ENCODE measurements around the gene KRTAP9-6.
"Not testable (repeated sequence)": the region's sequence is repeated elsewhere in the genome, so short reads cannot be mapped to it uniquely, and the experiment has no call there.

The KRTAP9-6 gene

DNA sequence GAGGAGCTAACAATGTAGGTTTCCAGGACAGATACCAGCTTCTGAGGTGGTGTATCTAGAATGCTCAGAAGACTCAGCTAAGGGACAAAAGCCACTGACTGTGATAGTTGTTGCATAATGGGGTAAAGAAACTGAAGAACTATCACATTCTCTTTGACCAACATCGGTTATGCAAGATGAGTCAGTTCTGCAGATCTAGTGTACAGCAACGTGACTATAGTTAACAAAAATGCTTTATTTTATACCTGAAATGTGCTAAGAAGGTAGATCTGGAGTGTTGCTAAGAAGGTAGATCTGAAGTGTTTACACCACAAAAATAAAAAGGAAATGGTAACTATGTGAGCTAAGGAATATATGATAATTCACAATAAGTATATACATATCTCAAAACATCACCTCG, 2.5 kb downstream of the KRTAP9-6 start:
- TF ChIP-seq, protein P1, sequence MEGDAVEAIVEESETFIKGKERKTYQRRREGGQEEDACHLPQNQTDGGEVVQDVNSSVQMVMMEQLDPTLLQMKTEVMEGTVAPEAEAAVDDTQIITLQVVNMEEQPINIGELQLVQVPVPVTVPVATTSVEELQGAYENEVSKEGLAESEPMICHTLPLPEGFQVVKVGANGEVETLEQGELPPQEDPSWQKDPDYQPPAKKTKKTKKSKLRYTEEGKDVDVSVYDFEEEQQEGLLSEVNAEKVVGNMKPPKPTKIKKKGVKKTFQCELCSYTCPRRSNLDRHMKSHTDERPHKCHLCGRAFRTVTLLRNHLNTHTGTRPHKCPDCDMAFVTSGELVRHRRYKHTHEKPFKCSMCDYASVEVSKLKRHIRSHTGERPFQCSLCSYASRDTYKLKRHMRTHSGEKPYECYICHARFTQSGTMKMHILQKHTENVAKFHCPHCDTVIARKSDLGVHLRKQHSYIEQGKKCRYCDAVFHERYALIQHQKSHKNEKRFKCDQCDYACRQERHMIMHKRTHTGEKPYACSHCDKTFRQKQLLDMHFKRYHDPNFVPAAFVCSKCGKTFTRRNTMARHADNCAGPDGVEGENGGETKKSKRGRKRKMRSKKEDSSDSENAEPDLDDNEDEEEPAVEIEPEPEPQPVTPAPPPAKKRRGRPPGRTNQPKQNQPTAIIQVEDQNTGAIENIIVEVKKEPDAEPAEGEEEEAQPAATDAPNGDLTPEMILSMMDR (IDR thresholded peaks at IDR 0.05; ENCODE audit: borderline replicate concordance, insufficient read depth, low read depth, low read length): no peak
- no peak overlapping the region for H3K4me3 ChIP-seq (ENCODE audit: low read depth, low read length)

DNA sequence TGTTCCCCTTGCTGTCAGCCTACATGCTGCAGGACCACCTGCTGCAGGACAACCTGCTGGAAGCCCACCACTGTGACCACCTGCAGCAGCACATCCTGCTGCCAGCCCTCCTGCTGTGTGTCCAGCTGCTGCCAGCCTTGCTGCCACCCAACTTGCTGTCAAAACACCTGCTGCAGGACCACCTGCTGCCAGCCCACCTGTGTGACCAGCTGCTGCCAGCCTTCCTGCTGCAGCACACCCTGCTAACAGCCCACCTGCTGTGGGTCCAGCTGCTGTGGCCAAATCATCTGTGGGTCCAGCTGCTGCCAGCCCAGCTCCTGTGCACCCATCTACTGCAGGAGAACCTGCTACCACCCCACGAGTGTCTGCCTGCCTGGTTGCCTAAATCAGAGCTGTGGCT, 6.1 kb downstream of the KRTAP9-6 start:
- H3K4me3 ChIP-seq (ENCODE audit: low read depth, low read length): not testable (repeated sequence)

DNA sequence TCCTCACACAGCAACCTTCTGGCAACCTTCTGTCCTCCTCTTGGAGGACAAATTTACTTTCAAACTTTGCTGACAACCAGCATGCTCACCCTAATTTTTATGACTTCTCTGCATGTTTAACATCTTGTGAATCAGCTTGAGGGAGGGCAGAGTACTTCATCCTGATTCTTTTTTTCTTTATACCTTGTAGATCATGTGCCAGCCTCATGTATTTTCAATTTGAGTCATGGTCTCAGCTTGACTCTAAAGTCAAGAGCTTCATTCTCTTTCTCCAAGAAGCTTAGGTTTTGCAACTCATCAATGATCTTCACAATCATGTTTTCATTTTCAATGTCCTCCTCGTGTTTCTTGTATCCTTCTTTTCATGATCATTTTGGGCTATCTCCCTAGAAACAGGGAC, 6.7 kb downstream of the KRTAP9-6 start:
- TF ChIP-seq, protein P1 (IDR thresholded peaks at IDR 0.05; ENCODE audit: borderline replicate concordance, insufficient read depth, low read depth, low read length): no peak
- H3K4me3 ChIP-seq (ENCODE audit: low read depth, low read length): no peak overlapping the region

DNA sequence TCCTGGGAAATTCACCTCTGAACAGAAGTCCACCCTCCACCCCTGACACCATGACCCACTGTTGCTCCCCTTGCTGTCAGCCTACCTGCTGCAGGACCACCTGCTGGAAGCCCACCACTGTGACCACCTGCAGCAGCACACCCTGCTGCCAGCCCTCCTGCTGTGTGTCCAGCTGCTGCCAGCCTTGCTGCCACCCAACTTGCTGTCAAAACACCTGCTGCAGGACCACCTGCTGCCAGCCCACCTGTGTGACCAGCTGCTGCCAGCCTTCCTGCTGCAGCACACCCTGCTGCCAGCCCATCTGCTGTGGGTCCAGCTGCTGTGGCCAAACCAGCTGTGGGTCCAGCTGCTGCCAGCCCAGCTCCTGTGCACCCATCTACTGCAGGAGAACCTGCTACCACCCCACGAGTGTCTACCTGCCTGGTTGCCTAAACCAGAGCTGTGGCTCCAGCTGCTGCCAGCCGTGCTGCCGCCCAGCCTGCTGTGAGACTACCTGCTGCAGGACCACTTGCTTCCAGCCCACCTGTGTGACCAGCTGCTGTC, 10.5 kb downstream of the KRTAP9-6 start, which contains the start of gene KRTAP9-7:
KRTAP9-7 (plus strand) TSS at position 51 of the 543 bp plus-strand sequence; CDS start at position 51, 0 bp downstream.
- H3K4me3 ChIP-seq (ENCODE audit: low read depth, low read length): not testable (repeated sequence)

DNA sequence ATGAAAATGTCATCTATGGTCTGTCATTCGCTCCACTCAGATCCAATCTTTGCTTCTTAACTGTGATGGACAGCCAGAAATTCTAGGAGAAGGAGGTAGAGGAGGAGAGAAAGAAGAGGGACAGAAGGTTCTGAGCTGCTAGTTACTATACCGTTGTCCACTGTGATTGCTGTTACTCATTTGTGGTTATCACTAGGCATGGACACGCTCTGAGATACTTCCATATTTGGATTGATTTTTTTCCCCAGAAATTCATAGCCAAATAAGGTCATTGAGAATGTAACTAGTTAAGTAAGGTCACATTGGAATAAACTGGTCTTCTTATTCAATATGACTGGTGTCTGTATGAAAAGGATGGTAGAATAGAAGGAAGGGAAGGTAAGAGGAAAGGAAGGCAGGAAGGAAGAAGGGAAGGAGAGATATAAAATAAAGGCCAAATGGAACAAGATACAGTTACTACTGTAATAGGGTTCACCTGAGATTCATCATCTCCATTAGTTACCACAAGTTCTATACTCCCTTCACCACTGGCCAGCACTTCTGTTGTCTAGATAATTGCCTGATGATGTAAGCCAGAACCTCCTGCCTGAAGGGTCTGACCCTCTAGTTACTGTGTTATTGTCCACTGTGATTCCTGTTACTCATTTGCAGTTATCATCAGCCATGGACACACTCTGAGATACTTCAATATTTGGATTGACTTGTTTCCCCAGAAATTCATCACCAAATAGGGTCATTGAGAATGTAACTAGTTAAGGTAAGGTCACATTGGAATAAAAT, 13.2 kb downstream of the KRTAP9-6 start:
- TF ChIP-seq, protein P1 (IDR thresholded peaks at IDR 0.05; ENCODE audit: borderline replicate concordance, insufficient read depth, low read depth, low read length): no peak
- H3K4me3 ChIP-seq (ENCODE audit: low read depth, low read length): no peak overlapping the region

DNA sequence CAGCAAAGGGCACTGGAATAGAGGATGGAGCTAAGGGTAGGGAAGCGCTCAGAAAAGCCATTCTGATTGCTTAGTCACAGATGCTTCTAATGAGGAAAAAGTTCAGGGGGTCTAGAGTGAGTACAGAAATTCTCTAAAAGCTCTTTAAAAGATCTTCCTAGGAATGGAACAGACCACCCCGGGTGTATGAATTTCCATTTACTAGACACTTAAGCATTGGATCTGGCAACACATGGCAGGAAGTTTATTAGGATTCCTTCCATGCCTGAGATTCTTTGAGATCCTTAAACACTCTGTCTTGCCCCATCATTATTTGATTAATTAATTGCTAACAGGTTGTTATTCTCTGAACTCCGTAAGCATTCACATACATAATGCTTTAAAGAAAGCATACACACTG, 18.9 kb downstream of the KRTAP9-6 start:
- TF ChIP-seq, protein P1 (IDR thresholded peaks at IDR 0.05; ENCODE audit: borderline replicate concordance, insufficient read depth, low read depth, low read length): no peak
- no peak overlapping the region for H3K4me3 ChIP-seq (ENCODE audit: low read depth, low read length)

DNA sequence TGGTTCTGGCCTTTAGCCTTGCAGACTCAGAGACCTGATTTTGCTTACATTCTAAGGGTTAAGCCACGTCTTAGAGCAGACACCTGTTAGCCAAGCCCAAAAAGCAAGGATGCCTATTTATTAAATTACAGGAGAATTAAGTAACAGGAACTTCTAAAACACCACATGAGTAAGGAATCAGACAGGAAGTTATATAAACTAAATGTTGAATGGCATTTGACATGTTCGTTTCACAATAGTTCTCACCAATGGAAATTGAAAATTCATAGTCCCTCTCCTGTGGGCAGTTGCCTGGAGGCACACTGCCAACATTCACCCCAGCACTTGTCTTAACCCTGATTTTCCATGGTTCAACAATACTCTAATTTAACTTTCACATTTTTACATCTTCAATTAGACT, 19.4 kb downstream of the KRTAP9-6 start:
- TF ChIP-seq, protein P1 (IDR thresholded peaks at IDR 0.05; ENCODE audit: borderline replicate concordance, insufficient read depth, low read depth, low read length): no peak
- no peak overlapping the region for H3K4me3 ChIP-seq (ENCODE audit: low read depth, low read length)

DNA sequence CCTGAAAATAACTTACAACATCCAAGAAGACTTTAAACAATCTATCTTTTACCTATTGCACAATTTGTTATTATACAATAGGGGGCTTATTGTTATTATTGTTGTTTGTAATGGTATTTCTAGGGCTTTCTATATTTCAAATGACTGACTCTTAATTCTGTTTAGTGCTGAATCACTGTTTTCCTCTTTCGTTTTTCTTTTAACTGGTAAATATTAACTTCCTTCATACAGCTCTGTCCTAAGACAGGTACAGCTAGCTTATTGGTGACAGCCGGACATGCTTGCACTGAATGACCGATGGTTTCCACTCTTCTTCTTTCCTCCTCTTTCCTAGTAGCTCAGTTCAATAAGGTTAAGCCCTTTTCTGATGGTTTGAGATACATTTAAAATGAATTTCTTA, 21.9 kb downstream of the KRTAP9-6 start:
- no peak overlapping the region for H3K4me3 ChIP-seq (ENCODE audit: low read depth, low read length)
- TF ChIP-seq, protein P1 (IDR thresholded peaks at IDR 0.05; ENCODE audit: borderline replicate concordance, insufficient read depth, low read depth, low read length): no peak

All from GM12875 (cell line).